Duodenal mucosa (tissue), 2 donors: Measurements from ENCODE around the gene PTPN1.

ENCODE experiments used
- H3K27ac ChIP-seq: one replicate; pipeline ENCODE4 v1.7.0; 2013; ENCODE audit warnings: low read depth, low read length
- H3K27me3 ChIP-seq, 2 donors: one replicate each; pipeline ENCODE4 v1.7.0; 2013; ENCODE audit warnings: low read length in 2 of 2, control low read depth in 1 of 2; ENCODE audit not compliant: insufficient read depth in 2 of 2, control insufficient read depth in 1 of 2
- H3K36me3 ChIP-seq, 2 donors: one replicate each; pipeline ENCODE4 v1.7.0; 2013; ENCODE audit warnings: low read length in 2 of 2, control low read depth in 1 of 2; ENCODE audit not compliant: insufficient read depth in 2 of 2, control insufficient read depth in 1 of 2
- H3K4me1 ChIP-seq, 2 donors: one replicate each; pipeline ENCODE4 v1.7.0; 2013; ENCODE audit warnings: low read length in 2 of 2, control low read depth in 1 of 2; ENCODE audit not compliant: insufficient read depth in 2 of 2, control insufficient read depth in 1 of 2
- H3K4me3 ChIP-seq, 2 donors: one replicate each; pipeline ENCODE4 v1.7.0; 2013; ENCODE audit warnings: low read length in 2 of 2, low read depth in 1 of 2
- H3K9ac ChIP-seq, 2 donors: one replicate each; pipeline ENCODE4 v1.7.0; 2013; ENCODE audit warnings: low read length in 2 of 2, low read depth in 1 of 2
- H3K9me3 ChIP-seq, 2 donors: one replicate each; pipeline ENCODE4 v1.7.0; 2013; ENCODE audit warnings: low read length in 2 of 2, control low read depth in 1 of 2; ENCODE audit not compliant: control insufficient read depth in 1 of 2

The PTPN1 gene

GRCh38 chr20:50520222-50520880 lies 10.2 kb downstream of the PTPN1 start:
- Histone ChIP-seq H3K4me1 (peaks cover 25 to 53% of the 10 kb centered on the region in 2 donors), H3K36me3 (no peaks in the 10 kb centered on the region), H3K9me3 (no peaks in the 10 kb centered on the region), H3K27ac (no peak overlapping the region), H3K27me3 (no peaks in the 10 kb centered on the region), H3K4me3 (no peak overlapping the region), H3K9ac (no peak overlapping the region)

DNA sequence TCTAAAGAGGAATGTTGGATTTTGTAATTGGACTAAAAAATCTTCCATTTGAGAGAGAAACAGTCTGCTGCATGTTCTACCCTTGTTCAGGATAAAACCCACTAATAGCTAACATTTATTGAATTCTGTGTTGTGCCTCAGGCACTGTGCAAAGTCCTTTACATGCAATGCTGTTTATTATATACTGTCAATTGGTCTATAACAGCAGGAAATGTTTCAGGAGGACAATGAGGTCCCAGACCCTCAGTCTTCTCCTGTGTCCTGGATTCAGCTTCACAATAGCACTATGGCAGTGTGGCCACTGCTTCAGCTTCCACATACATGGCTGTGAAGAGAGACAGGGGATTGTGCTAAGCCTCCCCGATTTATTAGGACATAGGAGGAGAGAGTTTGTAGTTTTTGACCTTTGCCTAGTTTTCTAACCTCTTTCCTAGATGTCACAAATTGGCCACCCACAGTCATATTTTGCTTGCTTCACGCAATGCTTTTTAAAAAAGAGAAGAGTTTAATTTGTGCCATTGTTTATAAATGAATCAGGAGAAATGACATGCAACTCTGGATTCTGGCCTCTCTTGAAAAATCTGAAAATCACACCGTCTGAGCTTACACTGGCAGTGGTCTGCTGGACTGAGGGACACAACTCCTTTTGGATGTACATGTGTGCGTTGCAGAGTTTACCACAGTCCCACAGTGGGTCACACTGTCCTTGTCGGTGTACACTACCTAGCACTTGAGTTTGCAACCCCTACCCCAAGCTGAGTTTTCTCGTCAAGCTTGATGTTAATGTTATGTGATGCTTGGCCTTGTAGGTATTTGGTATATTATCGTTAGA lies 11.3 kb downstream of the PTPN1 start:
- Histone ChIP-seq H3K27me3 (no peaks in the 10 kb centered on the region), H3K9me3 (no peaks in the 10 kb centered on the region), H3K27ac (no peak overlapping the region), H3K36me3 (no peaks in the 10 kb centered on the region), H3K4me1 (peaks cover 29 to 48% of the 10 kb centered on the region in 2 donors), H3K4me3 (no peak overlapping the region), H3K9ac (no peak overlapping the region)

DNA sequence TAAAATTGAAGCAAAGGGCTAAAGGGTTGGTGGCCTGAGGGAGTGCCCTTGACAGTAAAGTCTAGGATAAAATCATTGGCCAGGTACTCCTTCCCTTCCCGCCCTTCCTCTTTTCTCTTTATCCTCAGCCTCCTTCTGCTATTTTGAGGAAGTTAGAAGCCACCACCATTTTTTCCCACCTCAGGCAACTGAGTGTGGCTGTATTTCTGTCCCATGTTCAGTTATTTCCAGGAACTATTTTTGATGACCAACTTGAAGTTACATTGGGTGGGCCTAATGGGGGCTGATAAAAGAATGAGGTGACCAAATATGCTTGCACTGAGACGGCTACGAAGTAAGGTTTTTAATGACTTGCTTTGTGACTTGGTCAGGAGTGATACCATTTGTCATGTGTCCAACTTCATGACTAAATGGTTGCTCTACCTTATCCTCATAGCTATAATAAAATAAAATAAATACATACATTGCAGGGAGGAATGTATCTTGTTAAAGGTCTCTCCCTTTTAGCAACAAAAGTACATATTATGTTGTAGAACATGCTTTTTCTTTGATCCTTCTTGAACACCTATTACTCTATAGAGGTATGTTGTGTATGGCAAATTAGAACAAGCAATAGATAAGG lies 12.0 kb downstream of the PTPN1 start:
- no peak overlapping the region for H3K27ac ChIP-seq
- H3K4me1 ChIP-seq = peaks cover 35 to 55% of the 10 kb centered on the region in 2 donors
- H3K4me3 ChIP-seq = no peak overlapping the region

GRCh38 chr20:50523552-50524167 lies 13.5 kb downstream of the PTPN1 start:
- Histone ChIP-seq H3K36me3 (no peaks in the 10 kb centered on the region), H3K27me3 (no peaks in the 10 kb centered on the region), H3K9me3 (no peaks in the 10 kb centered on the region), H3K9ac (no peak overlapping the region), H3K4me1 (peaks cover 42 to 61% of the 10 kb centered on the region in 2 donors), H3K27ac (no peak overlapping the region), H3K4me3 (no peak overlapping the region)

More for the DNA sequence above, 12.0 kb downstream of the PTPN1 start:
- no peak overlapping the region for H3K9ac ChIP-seq
- H3K36me3 ChIP-seq = no peaks in the 10 kb centered on the region
- H3K27me3 ChIP-seq = no peaks in the 10 kb centered on the region
- no peaks in the 10 kb centered on the region for H3K9me3 ChIP-seq

- no peak overlapping the region for H3K27ac ChIP-seq
- H3K4me1 ChIP-seq = peaks cover 29 to 50% of the 10 kb centered on the region in 2 donors
- H3K27me3 ChIP-seq = no peaks in the 10 kb centered on the region
- H3K36me3 ChIP-seq = no peaks in the 10 kb centered on the region
- H3K9me3 ChIP-seq = no peaks in the 10 kb centered on the region
- H3K9ac ChIP-seq = no peak overlapping the region
- no peak overlapping the region for H3K4me3 ChIP-seq
Observed at GRCh38 chr20:50525681-50526080, 15.5 kb downstream of the PTPN1 start.

DNA sequence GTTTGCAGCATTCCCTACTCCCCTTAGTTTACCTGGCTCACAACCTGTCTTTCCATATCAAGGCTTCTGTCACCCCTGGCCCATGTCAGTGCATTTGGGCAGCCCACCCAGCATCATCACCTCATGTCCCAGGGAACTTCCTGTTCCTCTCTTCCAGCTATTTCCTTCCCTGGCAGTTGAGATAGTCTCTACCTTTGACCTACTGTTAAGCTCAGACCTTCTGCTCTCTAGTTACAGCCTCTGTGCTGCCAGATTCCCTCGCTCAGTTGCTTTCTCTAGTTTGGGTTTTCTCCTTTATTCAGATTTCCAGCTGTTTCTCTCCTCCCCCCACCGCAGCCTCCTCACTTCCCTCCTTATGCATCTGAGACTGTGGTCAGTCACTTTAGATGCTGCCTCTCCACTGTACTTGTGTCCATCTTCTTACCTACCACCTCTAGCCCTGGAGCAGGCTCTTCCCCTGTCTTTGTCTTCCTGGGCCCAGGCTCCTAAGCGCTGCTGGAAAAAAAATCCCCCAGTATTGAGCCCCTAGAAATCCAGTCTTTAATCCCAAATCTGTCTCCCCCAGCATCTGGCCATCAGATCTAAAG lies 16.3 kb downstream of the PTPN1 start:
- no peak overlapping the region for H3K27ac ChIP-seq
- no peaks in the 10 kb centered on the region for H3K36me3 ChIP-seq
- no peaks in the 10 kb centered on the region for H3K9me3 ChIP-seq
- no peaks in the 10 kb centered on the region for H3K27me3 ChIP-seq
- H3K4me3 ChIP-seq = no peak overlapping the region
- H3K4me1 ChIP-seq = peaks cover 22 to 41% of the 10 kb centered on the region in 2 donors
- no peak overlapping the region for H3K9ac ChIP-seq

DNA sequence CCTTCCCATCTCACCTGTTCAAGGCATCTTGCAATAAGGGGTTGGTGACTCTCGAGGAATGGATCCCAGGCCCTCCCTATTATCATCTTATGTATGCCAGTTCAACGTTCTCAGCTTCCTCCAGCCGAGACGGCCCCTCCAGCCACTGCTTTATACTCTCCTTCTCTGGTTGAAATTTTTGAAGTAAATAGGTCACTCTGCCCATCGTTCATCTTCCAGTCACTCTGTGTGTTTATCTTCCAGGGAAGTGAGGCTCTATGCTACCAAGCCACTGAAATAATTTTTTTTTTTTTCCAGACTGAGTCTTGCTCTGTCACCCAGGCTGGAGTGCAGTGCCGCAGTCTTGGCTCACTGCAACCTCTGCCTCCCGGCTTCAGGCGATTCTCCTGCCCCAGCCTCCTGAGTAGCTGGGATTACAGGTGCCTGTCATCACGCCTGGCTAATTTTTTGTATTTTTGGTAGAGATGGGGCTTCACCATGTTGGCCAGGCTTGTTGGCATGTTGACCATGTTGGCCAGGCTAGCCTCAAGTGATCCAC lies 17.0 kb downstream of the PTPN1 start:
- Histone ChIP-seq H3K27ac (no peak overlapping the region), H3K36me3 (no peaks in the 10 kb centered on the region), H3K4me1 (peaks cover 22 to 35% of the 10 kb centered on the region in 2 donors), H3K4me3 (no peak overlapping the region), H3K27me3 (no peaks in the 10 kb centered on the region), H3K9me3 (no peaks in the 10 kb centered on the region), H3K9ac (no peak overlapping the region)

GRCh38 chr20:50528129-50528528 lies 17.9 kb downstream of the PTPN1 start:
- Histone ChIP-seq H3K4me3 (no peak overlapping the region), H3K27me3 (no peaks in the 10 kb centered on the region), H3K9me3 (no peaks in the 10 kb centered on the region), H3K9ac (no peak overlapping the region), H3K36me3 (no peaks in the 10 kb centered on the region), H3K27ac (no peak overlapping the region), H3K4me1 (peaks cover 22 to 32% of the 10 kb centered on the region in 2 donors)

DNA sequence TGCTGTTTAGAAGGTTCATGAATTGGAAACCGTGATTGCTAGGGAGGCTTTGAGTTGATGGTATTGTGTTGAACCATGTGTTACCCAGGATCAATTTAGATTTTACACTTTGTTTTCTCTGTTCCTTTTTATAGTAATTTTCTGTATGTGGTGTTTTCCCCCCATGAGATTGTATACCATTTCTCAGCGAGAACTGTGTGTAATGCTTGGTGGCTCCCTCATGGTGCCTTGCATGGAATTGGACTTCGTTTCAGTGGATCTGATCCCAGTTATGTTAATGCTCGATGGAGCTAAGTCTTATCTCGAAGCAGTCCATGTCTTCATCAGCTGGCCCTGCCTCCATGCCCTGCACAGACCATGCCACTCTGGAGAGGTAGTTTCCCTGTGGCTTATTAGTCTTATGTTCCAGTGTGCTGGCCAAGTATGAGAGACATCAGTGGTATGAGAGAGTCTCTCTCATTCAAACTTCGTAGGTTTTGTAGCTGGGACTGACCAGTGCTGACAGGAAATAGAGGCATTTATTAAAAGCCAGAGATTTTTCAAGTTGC lies 18.7 kb downstream of the PTPN1 start:
- Histone ChIP-seq H3K9ac (no peak overlapping the region), H3K27ac (no peak overlapping the region), H3K4me1 (peaks cover 19 to 24% of the 10 kb centered on the region in 2 donors)

More for the DNA sequence above, 18.7 kb downstream of the PTPN1 start:
- Histone ChIP-seq H3K36me3 (no peaks in the 10 kb centered on the region), H3K9me3 (no peaks in the 10 kb centered on the region), H3K4me3 (no peak overlapping the region), H3K27me3 (no peaks in the 10 kb centered on the region)
